Stimulated activated CD4-positive, alpha-beta T cell treated with anti-CD3 and anti-CD28 coated beads, Interleukin-4, amount 100 ng/mL, for 4 hours (primary cell): ENCODE measurements around the gene GFPT1.

Experiments used
- DNase-seq, 2 experiments: peaks; one replicate each; pipeline ENCODE4 v3.0.0-alpha.2; 2020

GFPT1 gene

GRCh38 chr2:69287544-69287943, 99.5 kb downstream of the GFPT1 start:
- DNase-seq: no peak

- DNase-seq: no peak
Measured at GRCh38 chr2:69285379-69285894, 101.6 kb downstream of the GFPT1 start.

GRCh38 chr2:69280796-69281412, 106.1 kb downstream of the GFPT1 start:
- no peak for DNase-seq

GRCh38 chr2:69279931-69280681, 106.9 kb downstream of the GFPT1 start:
- no peak for DNase-seq

- DNase-seq: no peak
Measured at GRCh38 chr2:69279211-69279610, 107.8 kb downstream of the GFPT1 start.

GRCh38 chr2:69278366-69278765, 108.7 kb downstream of the GFPT1 start:
- no peak for DNase-seq

GRCh38 chr2:69275490-69275889, 111.5 kb downstream of the GFPT1 start:
- DNase-seq: no peak

- no peak for DNase-seq
Measured at GRCh38 chr2:69272803-69273471, 114.1 kb downstream of the GFPT1 start.

- no peak for DNase-seq
Measured at GRCh38 chr2:69271831-69272257, 115.2 kb downstream of the GFPT1 start.
